GM12874 (cell line): ENCODE measurements around the gene SCNN1A.

Experiments used
- TF ChIP-seq, protein P1 (sequence below): IDR thresholded peaks from 2 replicates; pipeline ENCODE4 v1.5.1; 2011; ENCODE audit warnings: low read depth, mild to moderate bottlenecking, control low read depth, low read length, moderate library complexity; ENCODE audit not compliant: insufficient read depth

The SCNN1A gene

DNA sequence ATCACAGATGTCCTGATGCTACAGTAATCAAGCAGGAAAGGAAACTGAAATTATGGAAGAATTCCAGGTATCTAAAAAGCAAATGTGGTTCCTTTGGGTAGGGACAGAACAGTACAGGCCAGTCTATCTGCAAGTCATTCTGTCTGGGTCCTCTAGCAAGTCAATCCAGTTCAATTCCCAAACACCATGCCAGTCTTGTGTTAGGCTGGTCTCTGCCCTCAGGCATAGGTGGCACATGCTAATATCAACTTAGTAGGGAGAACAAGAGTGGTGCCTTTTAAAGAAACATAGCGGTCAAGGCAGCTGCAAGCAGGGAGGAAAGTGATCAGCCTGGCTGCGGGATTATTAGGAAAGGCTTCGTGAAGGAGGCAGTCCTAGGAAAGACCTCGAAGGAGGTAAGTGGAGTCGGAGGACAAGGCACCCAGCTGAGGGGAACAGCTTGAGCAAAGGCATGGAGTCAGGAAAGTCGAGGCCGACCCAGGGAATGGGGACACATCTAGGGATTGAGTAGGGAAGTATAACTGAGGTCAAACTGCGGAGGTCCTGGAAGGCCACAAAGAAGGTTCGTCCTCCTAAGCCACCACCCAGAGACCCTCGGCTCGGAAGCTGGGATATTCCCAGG is 68.7 kb downstream of the SCNN1A start:
- TF ChIP-seq, protein P1, sequence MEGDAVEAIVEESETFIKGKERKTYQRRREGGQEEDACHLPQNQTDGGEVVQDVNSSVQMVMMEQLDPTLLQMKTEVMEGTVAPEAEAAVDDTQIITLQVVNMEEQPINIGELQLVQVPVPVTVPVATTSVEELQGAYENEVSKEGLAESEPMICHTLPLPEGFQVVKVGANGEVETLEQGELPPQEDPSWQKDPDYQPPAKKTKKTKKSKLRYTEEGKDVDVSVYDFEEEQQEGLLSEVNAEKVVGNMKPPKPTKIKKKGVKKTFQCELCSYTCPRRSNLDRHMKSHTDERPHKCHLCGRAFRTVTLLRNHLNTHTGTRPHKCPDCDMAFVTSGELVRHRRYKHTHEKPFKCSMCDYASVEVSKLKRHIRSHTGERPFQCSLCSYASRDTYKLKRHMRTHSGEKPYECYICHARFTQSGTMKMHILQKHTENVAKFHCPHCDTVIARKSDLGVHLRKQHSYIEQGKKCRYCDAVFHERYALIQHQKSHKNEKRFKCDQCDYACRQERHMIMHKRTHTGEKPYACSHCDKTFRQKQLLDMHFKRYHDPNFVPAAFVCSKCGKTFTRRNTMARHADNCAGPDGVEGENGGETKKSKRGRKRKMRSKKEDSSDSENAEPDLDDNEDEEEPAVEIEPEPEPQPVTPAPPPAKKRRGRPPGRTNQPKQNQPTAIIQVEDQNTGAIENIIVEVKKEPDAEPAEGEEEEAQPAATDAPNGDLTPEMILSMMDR, result no peak

DNA sequence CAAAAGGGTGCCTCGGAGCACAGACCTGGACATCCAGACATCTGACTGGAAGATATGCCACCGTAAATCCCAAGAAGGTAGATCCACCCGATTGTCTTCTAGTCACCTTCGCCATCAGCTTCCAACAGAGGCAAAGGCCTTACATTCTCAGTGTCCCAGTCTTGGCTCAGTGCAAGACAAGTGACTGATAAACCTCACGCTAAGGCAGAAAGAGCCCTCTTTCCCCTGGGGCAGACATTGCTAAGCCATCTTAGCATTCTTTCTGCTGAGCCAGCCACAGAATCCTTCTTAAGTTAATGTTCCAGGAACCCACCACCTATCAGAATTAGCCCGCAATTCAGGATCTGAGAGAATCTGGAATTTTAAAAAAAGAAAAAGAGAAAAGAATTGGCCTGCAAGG is 69.2 kb downstream of the SCNN1A start:
- TF ChIP-seq, protein P1, result no peak

DNA sequence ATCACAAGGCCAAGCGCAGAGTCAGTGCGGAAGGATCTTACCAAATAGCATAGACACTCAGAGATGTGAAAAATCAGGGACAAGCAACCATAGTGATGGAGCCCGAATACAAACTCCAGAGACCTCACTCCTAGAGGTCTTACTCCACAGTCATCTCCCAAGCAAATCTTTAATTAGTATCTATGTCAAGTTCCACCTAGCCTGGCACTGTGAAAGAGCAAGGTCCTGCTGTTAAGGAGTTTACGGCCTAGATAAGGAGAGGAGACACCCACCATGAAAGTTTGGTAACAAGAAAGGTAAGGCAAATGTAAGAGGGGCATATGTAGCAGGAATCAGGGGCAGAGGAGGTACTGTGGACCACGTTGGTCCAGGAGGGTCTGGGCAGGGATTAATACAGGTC is 72.3 kb downstream of the SCNN1A start:
- TF ChIP-seq, protein P1, result no peak

DNA sequence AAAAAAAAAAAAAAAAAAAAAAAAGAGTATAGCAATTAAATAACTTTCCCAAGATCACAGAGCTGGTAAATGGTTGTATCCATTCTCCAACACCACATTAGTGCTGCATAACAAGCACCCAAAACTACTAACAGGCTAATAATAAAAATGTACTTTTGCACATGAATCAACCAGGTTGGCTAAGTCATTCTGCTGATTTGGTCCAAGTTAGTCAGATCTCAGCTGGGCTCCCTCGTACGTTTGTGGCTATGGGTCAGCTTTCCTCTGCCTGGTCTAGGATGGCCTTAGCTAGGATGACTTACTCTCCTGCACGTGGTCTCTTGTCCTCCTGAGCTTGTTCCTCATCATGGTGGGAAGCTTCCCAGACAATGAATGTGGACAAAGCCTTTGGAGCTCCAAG is 72.7 kb downstream of the SCNN1A start:
- TF ChIP-seq, protein P1, result no peak

DNA sequence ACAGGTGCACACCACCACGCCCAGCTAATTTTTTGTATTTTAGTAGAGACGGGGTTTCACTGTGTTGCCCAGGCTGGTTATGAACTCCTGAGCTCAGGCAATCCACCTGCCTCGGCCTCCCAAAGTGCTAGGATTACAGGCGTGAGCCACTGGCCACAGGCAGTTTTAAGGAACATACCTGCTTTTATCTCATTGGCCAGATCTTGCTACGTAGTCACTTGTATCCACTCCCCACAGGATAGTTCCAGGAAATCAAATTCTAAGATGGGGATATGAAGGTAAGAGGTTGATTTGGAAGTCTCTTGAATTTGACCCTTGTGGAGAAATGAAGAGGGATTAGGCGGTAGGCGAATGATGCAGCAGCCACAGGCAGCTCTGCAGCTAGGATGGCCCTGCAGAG is 73.6 kb downstream of the SCNN1A start:
- TF ChIP-seq, protein P1, result no peak

DNA sequence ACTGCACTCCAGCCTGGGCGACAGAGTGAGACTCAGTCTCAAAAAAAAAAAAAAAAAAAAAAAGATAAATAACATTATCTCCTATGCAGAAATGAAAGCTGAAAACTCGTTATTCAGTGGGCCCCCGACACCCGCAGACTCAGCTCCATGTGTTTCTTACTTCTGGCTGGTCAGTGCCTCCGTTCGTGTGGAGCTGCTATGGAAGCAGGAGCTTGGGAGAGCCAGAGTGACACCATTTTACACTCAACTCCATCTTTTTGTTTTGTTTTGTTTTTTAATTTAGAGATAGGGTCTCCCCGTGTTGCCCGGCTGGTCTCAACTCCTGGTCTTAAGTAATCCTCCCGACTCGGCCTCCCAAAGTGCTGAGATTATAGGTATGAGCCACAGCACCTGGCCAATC is 78.2 kb downstream of the SCNN1A start:
- TF ChIP-seq, protein P1, result no peak
